ENCODE results near the gene SH3BP1. TPM values are rescaled to one million over a fixed set of nuclear protein-coding genes. Genes with fewer than 3 reads are reported as not detected.

SH3BP1 gene
- total and polyA plus RNA-seq, 9 of the 15 experiments (the other 6 are each of a cell fraction or from before 2014, with no cell fraction given) = 0.10 to 36.2 (median 10.4) TPM

GRCh38 chr22:37674951-37675929, 35.8 kb downstream of the SH3BP1 start, which contains the start of gene LGALS1 (continued):
- TF ChIP-seq CEBPZ (IDR thresholded peaks at IDR 0.05; ENCODE audit: borderline replicate concordance, low read depth, low read length) (no peak), NFE2 (IDR thresholded peaks at IDR 0.05; ENCODE audit: low read depth) (no peak), ARID4B (CRISPR knock-in tag; IDR thresholded peaks at IDR 0.05) (peak; percentile 68; the same call in 1 of the 2 replicates), RHOXF2B (CRISPR knock-in tag; conservative IDR thresholded peaks at IDR 0.05) (no peak), CBX3 (IDR thresholded peaks at IDR 0.05; ENCODE audit: borderline replicate concordance in 1 of 2, low read length in 2 of 2) (no peak), PML (IDR thresholded peaks at IDR 0.05; ENCODE audit: low read length) (no peak), PKNOX1 (IDR thresholded peaks at IDR 0.05) (no peak), ZNF24 (IDR thresholded peaks at IDR 0.05) (no peak), TCF7L2 (IDR thresholded peaks at IDR 0.05; ENCODE audit: low read depth, low read length) (no peak), HDAC3 (IDR thresholded peaks at IDR 0.05; ENCODE audit: borderline replicate concordance, partially characterized antibody) (no peak), NR2F6 (CRISPR knock-in tag; IDR thresholded peaks at IDR 0.05) (no peak), PRPF4 (IDR thresholded peaks at IDR 0.05; ENCODE audit: insufficient read depth, low read depth, low read length, poor library complexity, severe bottlenecking) (no peak), ZNF639 (CRISPR knock-in tag; conservative IDR thresholded peaks at IDR 0.05 in 1 of 2, IDR thresholded peaks at IDR 0.05 in 1 of 2) (no peak), SP2 (IDR thresholded peaks at IDR 0.05; ENCODE audit: extremely low read depth, low read depth, low read length, poor library complexity, severe bottlenecking) (no peak)
